Prostate gland (tissue), 2 donors: ENCODE results near the gene TBC1D2.

Experiments
- CTCF ChIP-seq, 4 experiments: fragments of 200-600 bp in 2 of 4; fragments of 450-650 bp in 2 of 4; sonication (generic) in 2 of 4; IDR thresholded peaks; 1 replicate in 3 of 4; 2 replicates in 1 of 4; pipeline ENCODE4 v1.5.1; 2016 to 2019; ENCODE audit warnings: antibody characterized with exemption in 4 of 4, mild to moderate bottlenecking in 2 of 4, moderate library complexity in 2 of 4
- POLR2A ChIP-seq: fragments of 450-650 bp; IDR thresholded peaks from one replicate; pipeline ENCODE4 v1.6.1; 2016; ENCODE audit warnings: antibody characterized with exemption, mild to moderate bottlenecking
- POLR2AphosphoS5 ChIP-seq: sonication (generic); formaldehyde crosslinking; IDR thresholded peaks from one replicate; pipeline ENCODE4 v1.6.1; 2017; ENCODE audit warnings: antibody characterized with exemption

DNA sequence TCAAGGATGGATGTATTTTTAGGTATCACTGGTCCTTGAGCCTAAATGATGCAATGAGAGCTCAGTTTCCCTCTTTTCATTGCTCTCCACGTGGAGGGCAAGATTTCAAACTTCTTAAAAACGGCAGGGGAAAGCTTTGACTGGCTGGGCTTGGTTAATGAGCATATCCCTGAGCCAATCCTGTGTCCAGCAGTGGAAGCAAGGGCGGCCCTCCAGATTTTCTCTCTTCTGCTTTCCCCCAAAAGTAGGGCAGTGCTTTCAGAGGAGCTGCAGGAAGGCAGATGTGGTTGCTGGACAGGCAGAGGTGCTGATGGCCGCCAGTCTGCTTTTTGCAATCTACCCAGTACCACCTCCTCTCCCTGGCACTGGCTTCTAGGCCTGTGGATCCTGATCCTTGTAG lies 30.0 kb upstream of the TBC1D2 start:
- TF ChIP-seq POLR2A (no peak), POLR2AphosphoS5 (no peak), CTCF (IDR thresholded peaks at IDR 0.05) (no peak)
